AML-193 (cell line): ENCODE results near the gene CEP350.

ENCODE experiments used
- DNase-seq, 2 experiments: peaks; one replicate each; lab custom pipeline; 2025; lab: John Stamatoyannopoulos, UW

CEP350 gene, protein sequence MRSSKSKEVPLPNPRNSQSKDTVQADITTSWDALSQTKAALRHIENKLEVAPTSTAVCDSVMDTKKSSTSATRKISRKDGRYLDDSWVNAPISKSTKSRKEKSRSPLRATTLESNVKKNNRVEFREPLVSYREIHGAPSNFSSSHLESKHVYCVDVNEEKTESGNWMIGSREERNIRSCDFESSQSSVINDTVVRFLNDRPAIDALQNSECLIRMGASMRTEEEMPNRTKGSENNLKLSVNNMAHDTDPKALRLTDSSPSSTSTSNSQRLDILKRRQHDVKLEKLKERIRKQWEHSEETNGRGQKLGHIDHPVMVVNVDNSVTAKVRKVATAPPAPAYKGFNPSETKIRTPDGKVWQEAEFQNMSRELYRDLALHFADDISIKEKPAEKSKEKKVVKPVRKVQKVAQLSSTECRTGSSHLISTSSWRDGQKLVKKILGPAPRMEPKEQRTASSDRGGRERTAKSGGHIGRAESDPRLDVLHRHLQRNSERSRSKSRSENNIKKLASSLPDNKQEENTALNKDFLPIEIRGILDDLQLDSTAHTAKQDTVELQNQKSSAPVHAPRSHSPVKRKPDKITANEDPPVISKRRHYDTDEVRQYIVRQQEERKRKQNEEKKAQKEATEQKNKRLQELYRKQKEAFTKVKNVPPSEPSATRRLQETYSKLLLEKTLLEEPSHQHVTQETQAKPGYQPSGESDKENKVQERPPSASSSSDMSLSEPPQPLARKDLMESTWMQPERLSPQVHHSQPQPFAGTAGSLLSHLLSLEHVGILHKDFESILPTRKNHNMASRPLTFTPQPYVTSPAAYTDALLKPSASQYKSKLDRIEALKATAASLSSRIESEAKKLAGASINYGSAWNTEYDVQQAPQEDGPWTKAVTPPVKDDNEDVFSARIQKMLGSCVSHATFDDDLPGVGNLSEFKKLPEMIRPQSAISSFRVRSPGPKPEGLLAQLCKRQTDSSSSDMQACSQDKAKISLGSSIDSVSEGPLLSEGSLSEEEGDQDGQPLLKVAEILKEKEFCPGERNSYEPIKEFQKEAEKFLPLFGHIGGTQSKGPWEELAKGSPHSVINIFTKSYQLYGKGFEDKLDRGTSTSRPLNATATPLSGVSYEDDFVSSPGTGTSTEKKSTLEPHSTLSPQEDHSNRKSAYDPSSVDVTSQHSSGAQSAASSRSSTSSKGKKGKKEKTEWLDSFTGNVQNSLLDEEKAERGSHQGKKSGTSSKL (N-terminal part only)

GRCh38 chr1:179954493-179955286 is at the start of gene CEP350:
TSS of gene CEP350 (plus strand) at chr1:179954810. CDS start at chr1:179986182, 31,372 bp downstream.
- peak; percentile 97 to 98 for DNase-seq

- no peak for DNase-seq
Observed at GRCh38 chr1:179910934-179911333, 43.7 kb upstream of the CEP350 start.

DNA sequence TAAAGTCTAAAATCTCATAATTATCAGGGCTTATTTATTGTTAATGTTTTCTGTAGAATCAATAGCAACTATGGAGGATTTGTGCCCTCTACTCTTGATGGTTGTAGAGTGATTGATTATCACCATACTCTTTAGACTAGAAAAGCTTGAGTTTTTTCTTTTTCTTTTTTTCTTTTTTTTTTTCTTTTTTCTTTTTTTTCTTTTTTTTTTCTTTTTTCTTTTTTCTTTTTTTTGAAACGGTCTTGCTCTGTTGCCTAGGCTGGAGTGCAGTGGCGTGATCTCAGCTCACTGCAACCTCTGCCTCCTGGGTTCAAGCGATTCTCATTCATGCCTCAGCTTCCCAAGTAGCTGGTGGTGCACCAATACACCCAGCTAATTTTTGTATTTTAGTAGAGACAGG is 42.8 kb upstream of the CEP350 start:
- DNase-seq = no peak

GRCh38 chr1:179917601-179918429 is 36.8 kb upstream of the CEP350 start:
- DNase-seq = no peak

GRCh38 chr1:179921472-179921871 is 33.1 kb upstream of the CEP350 start:
- no peak for DNase-seq

DNA sequence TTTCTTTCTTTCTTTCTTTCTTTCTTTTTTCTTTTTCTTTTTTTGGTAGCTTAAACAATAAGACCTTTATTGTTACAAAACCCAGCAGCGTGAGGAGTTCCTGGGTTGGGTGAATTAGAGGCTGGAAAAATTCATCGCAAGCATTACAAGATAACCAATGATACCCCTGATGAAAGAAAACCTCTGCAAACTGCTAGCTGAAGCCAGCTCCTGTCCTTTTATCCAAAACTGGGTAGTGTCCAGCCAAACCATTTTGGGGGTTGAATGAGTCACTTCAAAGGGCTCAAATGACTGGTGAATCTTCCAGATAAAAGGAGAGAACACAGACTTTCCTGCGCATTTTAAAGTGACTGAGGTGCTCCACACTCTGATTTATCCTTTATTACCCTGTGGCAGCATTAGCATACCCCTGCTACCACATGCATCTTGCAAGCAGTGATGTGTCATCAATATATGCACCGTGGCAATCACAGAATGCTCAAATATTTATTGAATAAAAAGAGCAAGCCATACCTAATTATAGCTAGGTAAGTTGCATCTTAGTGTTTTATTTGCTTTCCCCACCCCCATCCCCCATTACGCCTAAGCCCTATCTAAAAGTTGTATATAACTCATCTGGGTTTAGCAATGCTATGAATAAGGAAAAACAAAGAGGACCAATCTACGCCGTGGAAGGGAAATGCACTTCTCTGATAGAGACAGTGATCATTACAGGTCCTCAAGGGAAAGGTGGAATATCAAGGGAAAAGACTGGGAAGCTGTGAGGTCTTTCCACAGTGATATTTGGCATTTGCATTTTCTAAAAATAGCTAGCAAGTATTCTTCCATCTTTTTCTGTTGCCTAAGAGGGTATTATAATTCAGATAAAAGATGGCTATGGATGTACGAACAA is 32.4 kb upstream of the CEP350 start:
- DNase-seq = no peak

DNA sequence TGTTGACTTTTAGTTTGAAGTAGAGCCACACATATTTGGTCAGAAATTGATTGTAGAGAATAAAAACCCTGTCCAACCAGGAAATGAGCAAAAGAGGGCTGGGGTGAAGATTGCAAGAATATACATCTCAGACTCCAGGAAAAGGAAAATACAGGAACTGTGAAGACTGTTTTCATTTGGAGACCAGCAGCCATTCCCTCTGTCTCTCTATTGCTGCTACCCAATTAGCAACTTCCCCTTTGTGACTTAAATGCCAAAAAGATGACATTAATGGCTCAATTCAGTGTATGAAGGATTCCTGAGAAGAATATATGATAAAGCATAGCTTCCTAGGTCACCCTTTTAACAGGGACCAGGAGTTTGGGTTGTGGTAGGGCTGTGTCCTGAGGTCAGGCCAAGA is 31.6 kb upstream of the CEP350 start:
- peak; percentile 8 to 25 for DNase-seq

DNA sequence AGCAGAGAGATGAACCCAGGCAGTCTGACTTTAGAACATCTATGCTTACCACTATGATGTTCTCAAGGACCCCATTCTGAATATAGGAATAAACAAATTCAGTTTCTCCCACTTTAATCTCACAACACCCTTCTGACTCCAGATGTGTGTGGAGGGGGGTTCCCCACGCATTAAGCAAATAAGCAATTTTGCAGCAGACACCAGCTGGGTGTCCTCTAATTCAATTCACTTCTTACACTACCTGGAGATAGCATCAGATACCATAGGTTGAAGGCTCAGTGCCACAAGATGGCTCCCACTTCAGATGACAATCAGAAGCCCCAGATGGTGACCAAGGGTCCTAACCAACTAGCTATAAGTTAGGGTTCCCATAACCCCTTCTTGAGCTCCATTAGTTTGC is 30.3 kb upstream of the CEP350 start:
- DNase-seq = no peak

DNA sequence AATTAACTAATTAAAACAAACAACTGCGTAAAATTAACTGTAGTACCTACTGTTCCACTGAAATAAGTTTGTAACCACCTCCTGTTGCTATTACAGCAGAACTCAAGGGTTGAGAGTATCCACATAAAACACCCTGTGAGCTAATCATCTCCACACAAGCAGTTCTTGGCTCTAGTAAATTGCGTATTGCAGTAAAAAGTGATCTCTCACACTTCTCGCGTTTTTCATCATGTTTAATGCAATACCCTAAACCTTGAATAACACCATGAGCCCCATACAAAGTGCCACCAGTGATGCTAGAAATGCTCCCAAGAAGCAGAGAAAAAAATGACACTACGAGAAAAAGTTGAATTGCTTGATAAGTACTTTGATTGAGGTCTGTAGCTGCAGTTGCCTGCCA is 29.3 kb upstream of the CEP350 start:
- DNase-seq = no peak

GRCh38 chr1:179925922-179926849 is 28.4 kb upstream of the CEP350 start:
- DNase-seq = no peak

DNA sequence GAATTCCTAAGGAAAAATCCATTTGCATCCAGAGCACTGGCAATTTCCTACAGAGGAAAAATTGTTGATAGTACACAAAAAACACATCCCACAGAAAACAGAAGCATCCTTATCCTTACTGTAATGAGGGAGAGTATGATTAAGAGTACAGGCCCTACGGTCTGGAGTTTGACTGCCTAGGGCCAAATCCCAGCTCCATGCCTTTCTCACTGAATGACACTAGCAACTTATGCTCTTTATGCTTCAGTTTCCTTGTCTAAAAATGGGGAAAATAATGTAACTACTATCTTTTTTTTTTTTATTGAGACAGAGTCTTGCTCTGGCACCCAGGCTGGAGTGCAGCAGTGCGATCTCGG is 27.8 kb upstream of the CEP350 start:
- DNase-seq = no peak

- no peak for DNase-seq
Observed at GRCh38 chr1:179929955-179930798, 24.4 kb upstream of the CEP350 start.

DNA sequence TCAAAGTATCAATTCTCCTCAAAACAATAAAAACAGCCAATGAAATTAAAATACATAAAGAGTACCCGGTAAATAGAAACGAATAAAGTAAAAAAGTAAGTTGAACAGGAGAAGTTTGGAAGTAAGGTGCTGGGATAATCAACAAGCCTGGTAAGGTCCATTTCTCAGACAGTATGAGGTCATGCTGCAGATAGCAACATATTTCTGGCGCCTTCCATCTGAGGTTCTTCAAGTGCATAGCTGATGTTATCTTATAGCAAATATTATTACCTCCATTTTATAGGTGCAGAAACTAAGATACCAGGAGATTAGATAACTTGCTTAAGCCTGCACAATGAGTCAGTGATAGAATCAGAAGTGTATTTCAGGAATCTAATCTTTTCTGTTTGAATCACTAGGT is 23.7 kb upstream of the CEP350 start:
- DNase-seq = no peak

- no peak for DNase-seq
Observed at GRCh38 chr1:179933219-179933618, 21.4 kb upstream of the CEP350 start.

DNA sequence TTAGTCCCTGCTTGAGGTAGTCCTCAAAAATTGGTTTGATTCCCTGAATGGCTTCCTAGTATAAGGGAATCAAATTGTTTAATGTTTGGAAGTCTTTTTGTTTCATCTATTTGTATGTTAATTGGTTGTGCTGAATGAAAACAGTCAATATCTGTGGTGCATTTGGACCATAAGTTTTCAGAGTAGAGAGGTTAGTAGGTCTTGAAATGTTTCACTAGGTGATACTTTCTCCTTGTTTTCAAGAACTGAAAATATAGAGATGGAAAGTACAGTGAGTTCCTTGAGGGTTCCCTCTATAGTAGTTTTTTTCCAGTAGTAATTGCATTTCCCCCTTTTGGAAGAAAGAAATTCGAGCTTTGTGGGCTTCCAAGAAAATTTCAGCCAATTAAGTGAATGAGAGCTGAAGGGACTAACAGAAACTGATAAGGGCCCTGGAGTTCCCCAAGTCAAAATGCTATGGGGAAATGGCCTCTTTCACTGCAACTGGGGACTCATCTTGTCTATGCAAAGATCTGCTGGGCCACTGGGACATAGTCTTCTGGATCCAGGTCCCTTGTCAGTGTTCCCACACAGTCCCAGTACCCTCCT is 18.6 kb upstream of the CEP350 start:
- no peak for DNase-seq

DNA sequence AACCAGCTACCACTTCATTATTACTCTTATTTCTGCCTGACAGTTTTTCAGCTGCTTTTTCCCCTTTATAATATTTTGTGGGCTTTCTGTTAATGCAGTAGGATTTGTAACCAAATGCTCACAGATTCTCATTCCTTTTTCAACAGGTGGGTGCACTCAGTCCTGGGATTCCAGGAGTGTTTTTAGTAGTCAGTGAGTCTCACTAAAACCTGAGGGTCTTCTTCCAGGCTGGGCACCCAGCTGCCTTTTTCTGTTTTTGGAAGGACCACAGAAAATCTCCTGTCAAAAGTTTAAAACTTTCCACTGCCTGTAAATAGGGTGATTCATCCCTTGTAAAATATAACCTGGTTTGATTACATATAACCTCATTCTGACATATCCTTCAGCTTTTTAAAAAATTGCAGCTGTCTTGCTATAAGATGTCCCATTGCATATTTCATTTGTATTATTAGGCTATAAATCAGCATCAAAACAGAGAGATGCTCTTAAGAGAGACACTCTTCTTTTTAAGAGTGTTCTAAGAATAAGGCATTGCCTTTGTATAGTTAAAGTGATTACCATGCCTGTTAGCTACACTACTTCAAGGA is 16.8 kb upstream of the CEP350 start:
- DNase-seq = no peak

DNA sequence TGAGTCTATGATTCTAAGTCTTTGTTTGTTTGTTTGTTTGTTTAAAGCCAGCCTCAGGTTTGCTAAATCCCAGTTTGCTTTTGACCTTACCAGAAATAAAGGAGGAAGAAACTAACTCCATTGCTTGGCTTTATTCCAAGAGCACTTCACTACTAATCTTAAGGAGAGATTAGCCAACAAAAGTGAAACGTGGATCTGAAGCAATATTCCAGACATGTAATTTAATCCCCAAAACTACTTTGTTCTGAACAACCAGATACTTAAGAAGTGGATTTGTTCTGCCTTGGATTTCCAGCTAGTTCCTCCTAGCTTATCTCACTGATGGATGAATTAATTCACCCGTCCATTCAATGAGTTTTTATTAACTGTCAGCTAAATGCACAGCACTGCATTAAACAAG is 15.9 kb upstream of the CEP350 start:
- no peak for DNase-seq
